ENCODE results near the gene CCDC51.

- no peak for TF ChIP-seq CTCF (conservative IDR thresholded peaks at IDR 0.05; ENCODE audit: low read depth, low read length)
- TF ChIP-seq EZH2 (IDR thresholded peaks at IDR 0.05; ENCODE audit: borderline replicate concordance, low read depth, low read length, poor library complexity, severe bottlenecking), result no peak
Measured at GRCh38 chr3:48464713-48465221, 24.8 kb upstream of the CCDC51 start.
